Measurements from ENCODE around the gene ZNF486.
"Not testable (repeated sequence)": the region's sequence is repeated elsewhere in the genome, so short reads cannot be mapped to it uniquely, and the experiment has no call there.

- not testable (repeated sequence) for TF ChIP-seq CTCF (IDR thresholded peaks at IDR 0.05; ENCODE audit: extremely low read depth in 1 of 2, insufficient read depth in 1 of 2, low read depth in 1 of 2, low read length in 2 of 2); EZH2 (IDR thresholded peaks at IDR 0.05; ENCODE audit: borderline replicate concordance, low read depth, low read length, severe bottlenecking)
These were observed 81.2 kb downstream of the ZNF486 start for GRCh38 chr19:20248258-20248657.
